Neural cell (in vitro differentiated cells): Measurements from ENCODE around the gene PIK3C2A. TPM values are rescaled to one million over a fixed set of nuclear protein-coding genes. Genes with fewer than 3 reads are reported as not detected.

Source experiments
- H2AFZ ChIP-seq: fragments of 200-600, 300-800 bp; sonication (generic), shearing (Covaris generic); 2 replicates; pipeline ENCODE4 v1.6.0; 2014; ENCODE audit warnings: low read depth, mild to moderate bottlenecking, antibody characterized with exemption, low read length, moderate library complexity
- H3F3A ChIP-seq: fragments of 200-600 bp; shearing (Covaris generic); 2 replicates; pipeline ENCODE4 v1.6.1; 2016; ENCODE audit warnings: mild to moderate bottlenecking, moderate library complexity, mixed read lengths, antibody characterized with exemption, low read length; ENCODE audit not compliant: insufficient read depth, poor library complexity, severe bottlenecking
- H3K27ac ChIP-seq: fragments of 200-600, 300-800 bp; sonication (generic), shearing (Covaris generic); 2 replicates; pipeline ENCODE4 v1.5.1; 2014; ENCODE audit warnings: mild to moderate bottlenecking, low read length, moderate library complexity
- H3K27me3 ChIP-seq: fragments of 300-800, 200-600 bp; sonication (generic), shearing (Covaris generic); 2 replicates; pipeline ENCODE4 v1.6.0; 2014; ENCODE audit warnings: mild to moderate bottlenecking, low read depth, low read length, moderate library complexity; ENCODE audit not compliant: insufficient read depth
- H3K36me3 ChIP-seq: fragments of 300-800, 200-600 bp; sonication (generic), shearing (Covaris generic); 2 replicates; pipeline ENCODE4 v1.5.1; 2014; ENCODE audit warnings: mild to moderate bottlenecking, antibody characterized with exemption, low read length, moderate library complexity; ENCODE audit not compliant: insufficient read depth
- H3K4me2 ChIP-seq: fragments of 300-800, 200-600 bp; sonication (generic), shearing (Covaris generic); 2 replicates; pipeline ENCODE4 v1.6.0; 2014; ENCODE audit warnings: mild to moderate bottlenecking, low read length
- H3K4me3 ChIP-seq: fragments of 300-800, 200-600 bp; sonication (generic), shearing (Covaris generic); 2 replicates; pipeline ENCODE4 v1.5.1; 2014; ENCODE audit warnings: mild to moderate bottlenecking, low read length, moderate library complexity
- H3K79me2 ChIP-seq: fragments of 200-600 bp; shearing (Covaris generic); replicated peaks from 2 replicates; pipeline ENCODE4 v1.6.0; 2014; ENCODE audit warnings: mild to moderate bottlenecking, low read length, moderate library complexity; ENCODE audit not compliant: insufficient read depth
- H3K9ac ChIP-seq: fragments of 300-800, 200-600 bp; sonication (generic), shearing (Covaris generic); 2 replicates; pipeline ENCODE4 v1.6.1; 2016; ENCODE audit warnings: mild to moderate bottlenecking, low read length, mixed read lengths
- H3K9me2 ChIP-seq: fragments of 200-600 bp; shearing (Covaris generic); 2 replicates; pipeline ENCODE4 v1.6.1; 2016; ENCODE audit warnings: mild to moderate bottlenecking, low read length, mixed read lengths; ENCODE audit not compliant: insufficient read depth
- H3K9me3 ChIP-seq: fragments of 200-600, 300-800 bp; sonication (generic), shearing (Covaris generic); 2 replicates; pipeline ENCODE4 v1.6.1; 2016; ENCODE audit warnings: mild to moderate bottlenecking, mixed run types, low read length, moderate library complexity, mixed read lengths
- H4K20me1 ChIP-seq: fragments of 200-600 bp; shearing (Covaris generic); 2 replicates; pipeline ENCODE4 v1.6.1; 2016; ENCODE audit warnings: mild to moderate bottlenecking, mixed run types; ENCODE audit not compliant: insufficient read depth
- CTCF ChIP-seq: fragments of 450-650 bp; IDR thresholded peaks from 2 replicates; pipeline ENCODE4 v1.5.1; 2014; ENCODE audit warnings: antibody characterized with exemption, mild to moderate bottlenecking, moderate library complexity; ENCODE audit not compliant: poor library complexity, severe bottlenecking
- EP300 ChIP-seq: fragments of 450-650 bp; conservative IDR thresholded peaks from 2 replicates; pipeline ENCODE4 v1.6.1; 2014; ENCODE audit warnings: antibody characterized with exemption, mild to moderate bottlenecking, moderate library complexity; ENCODE audit not compliant: poor library complexity, severe bottlenecking
- EZH2 ChIP-seq: fragments of 200-600, 300-800 bp; shearing (Covaris generic), sonication (generic); IDR thresholded peaks from 2 replicates; pipeline ENCODE4 v1.6.1; 2014; ENCODE audit warnings: antibody characterized with exemption, low read length, borderline replicate concordance, mild to moderate bottlenecking; ENCODE audit not compliant: insufficient read depth, poor library complexity, severe bottlenecking
- MXI1 ChIP-seq: fragments of 450-650 bp; conservative IDR thresholded peaks from 2 replicates; pipeline ENCODE4 v1.6.1; 2014; ENCODE audit warnings: antibody characterized with exemption, mild to moderate bottlenecking; ENCODE audit not compliant: poor library complexity, severe bottlenecking
- POLR2AphosphoS5 ChIP-seq: IDR thresholded peaks from 2 replicates; pipeline ENCODE4 v1.6.1; 2012
- RAD21 ChIP-seq: fragments of 450-650 bp; conservative IDR thresholded peaks from 2 replicates; pipeline ENCODE4 v1.6.1; 2014; ENCODE audit warnings: antibody characterized with exemption, mild to moderate bottlenecking, moderate library complexity
- REST ChIP-seq: IDR thresholded peaks from 2 replicates; pipeline ENCODE4 v1.6.1; 2012; ENCODE audit warnings: borderline replicate concordance
- SMC3 ChIP-seq: fragments of 450-650 bp; conservative IDR thresholded peaks from 2 replicates; pipeline ENCODE4 v1.6.1; 2014; ENCODE audit warnings: antibody characterized with exemption, mild to moderate bottlenecking, moderate library complexity; ENCODE audit not compliant: poor library complexity
- TAF1 ChIP-seq: IDR thresholded peaks from 2 replicates; pipeline ENCODE4 v1.6.1; 2012; ENCODE audit warnings: low read depth
- polyA plus RNA-seq: library from polyadenylated mRNA; depleted of rRNA; stranded (reverse); fragments of >200 nt; gene quantifications from 2 replicates; pipeline ENCODE4 v1.2.3, GENCODE V29; 2014

The PIK3C2A gene
- polyA plus RNA-seq, 1 donor from 2014 or later: 24.9 TPM

- Histone ChIP-seq H3K36me3 (no peaks in the 10 kb centered on the region), H2AFZ (no peak overlapping the region), H3F3A (no peaks in the 10 kb centered on the region), H3K79me2 (peaks cover 28% of the 10 kb centered on the region), H3K4me3 (no peak overlapping the region), H3K9me3 (no peaks in the 10 kb centered on the region), H3K9me2 (no peaks in the 10 kb centered on the region), H3K27me3 (no peaks in the 10 kb centered on the region), H3K27ac (no peak overlapping the region), H3K4me2 (no peak overlapping the region), H3K9ac (no peak overlapping the region), H4K20me1 (no peaks in the 10 kb centered on the region)
- no peak for TF ChIP-seq MXI1
- no peak for TF ChIP-seq EP300
- TF ChIP-seq REST: no peak
- no peak for TF ChIP-seq RAD21
- no peak for TF ChIP-seq TAF1
- no peak for TF ChIP-seq POLR2AphosphoS5
- TF ChIP-seq EZH2: no peak
- TF ChIP-seq CTCF: no peak
- no peak for TF ChIP-seq SMC3
Observed at GRCh38 chr11:17162376-17162775, 45.4 kb downstream of the PIK3C2A start.

DNA sequence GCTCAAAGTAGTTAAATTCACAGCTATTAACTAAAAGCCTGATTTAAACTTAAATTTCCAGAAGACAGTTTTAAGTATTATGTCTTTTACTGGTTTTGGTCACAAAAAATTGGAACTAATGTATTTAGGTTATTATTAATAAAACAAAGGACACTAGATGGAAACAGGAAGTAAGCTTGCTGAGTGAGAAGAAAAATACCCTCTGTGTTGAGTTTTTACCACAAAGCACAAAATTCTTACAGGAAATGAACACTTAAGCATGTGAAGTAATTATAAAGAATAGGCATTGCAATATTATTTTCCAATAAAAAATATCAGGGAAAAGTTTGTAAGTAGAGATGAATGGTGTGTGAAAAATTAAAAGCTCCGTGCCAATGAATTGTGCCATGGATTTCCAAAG, 46.3 kb downstream of the PIK3C2A start:
- H3K79me2 ChIP-seq: peaks cover 28% of the 10 kb centered on the region

More for the DNA sequence above, 46.3 kb downstream of the PIK3C2A start:
- no peaks in the 10 kb centered on the region for H4K20me1 ChIP-seq
- H3K27ac ChIP-seq: no peak overlapping the region
- no peak overlapping the region for H3K4me3 ChIP-seq
- no peaks in the 10 kb centered on the region for H3K9me2 ChIP-seq
- H3K9me3 ChIP-seq: no peaks in the 10 kb centered on the region
- no peaks in the 10 kb centered on the region for H3F3A ChIP-seq
- H3K36me3 ChIP-seq: no peaks in the 10 kb centered on the region
- no peaks in the 10 kb centered on the region for H3K27me3 ChIP-seq
- no peak overlapping the region for H3K4me2 ChIP-seq
- TF ChIP-seq TAF1 (no peak), EZH2 (no peak), CTCF (no peak), MXI1 (no peak), EP300 (no peak)
- H2AFZ ChIP-seq: no peak overlapping the region
- H3K9ac ChIP-seq: no peak overlapping the region
